ENCODE data around the gene GPR160.

GRCh38 chr3:170027233-170028102 lies 10.3 kb upstream of the GPR160 start:
- no peak for TF ChIP-seq CTCF (IDR thresholded peaks at IDR 0.05; ENCODE audit: poor library complexity, severe bottlenecking)
- TF ChIP-seq EZH2 (IDR thresholded peaks at IDR 0.05; ENCODE audit: borderline replicate concordance, insufficient read depth, low read length, poor library complexity, severe bottlenecking): no peak
- TF ChIP-seq EP300 (conservative IDR thresholded peaks at IDR 0.05; ENCODE audit: poor library complexity, severe bottlenecking): no peak
